SH-SY5Y (cell line): ENCODE data around the gene MMAB.

ENCODE experiments used
- GATA2 ChIP-seq: IDR thresholded peaks from 2 replicates; pipeline ENCODE4 v1.6.1; 2011; ENCODE audit warnings: mild to moderate bottlenecking, low read depth, low read length
- GATA3 ChIP-seq: IDR thresholded peaks from 2 replicates; pipeline ENCODE4 v1.6.1; 2011; ENCODE audit warnings: low read depth, mild to moderate bottlenecking, low read length, moderate library complexity

GRCh38 chr12:109513977-109514376, 59.3 kb downstream of the MMAB start:
- TF ChIP-seq GATA2 (no peak), GATA3 (no peak)
